HL-60 (cell line): ENCODE measurements around the gene NKX2-1.

Experiments used
- DNase-seq, 2 experiments: peaks; one replicate each; pipeline ENCODE4 v3.0.0-alpha.2; 2010 to 2020; ENCODE audit warnings: low read depth in 1 of 2, low spot score in 1 of 2
- H3K27ac ChIP-seq: fragments of 250-450 bp; sonication (Bioruptor Pico); replicated peaks from 2 replicates; pipeline ENCODE4 v1.5.1; 2020; ENCODE audit warnings: mild to moderate bottlenecking, moderate library complexity
- H3K27me3 ChIP-seq: fragments of 250-450 bp; sonication (Bioruptor Pico); 2 replicates; pipeline ENCODE4 v1.5.1; 2021; ENCODE audit warnings: mild to moderate bottlenecking, moderate library complexity; ENCODE audit not compliant: insufficient read depth, poor library complexity, severe bottlenecking
- H3K4me3 ChIP-seq: replicated peaks from 2 replicates; pipeline ENCODE4 v1.5.1; 2011; ENCODE audit warnings: mild to moderate bottlenecking, control low read depth, low read length; ENCODE audit not compliant: insufficient read depth
- GABPA ChIP-seq: IDR thresholded peaks from 2 replicates; pipeline ENCODE4 v1.6.1; 2012; ENCODE audit warnings: low read depth
- POLR2AphosphoS5 ChIP-seq: IDR thresholded peaks from 2 replicates; pipeline ENCODE4 v1.6.1; 2012; ENCODE audit warnings: low read depth
- SPI1 ChIP-seq: IDR thresholded peaks from 2 replicates; pipeline ENCODE4 v1.6.1; 2012; ENCODE audit warnings: low read depth, mild to moderate bottlenecking, borderline replicate concordance
- TF ChIP-seq, protein P1 (sequence below): IDR thresholded peaks from one replicate; pipeline ENCODE4 v1.5.1; 2011; ENCODE audit warnings: low read length, control low read depth, inconsistent platforms; ENCODE audit not compliant: insufficient read depth
- TF ChIP-seq, protein P2 (sequence below): IDR thresholded peaks from 2 replicates; pipeline ENCODE4 v1.6.1; 2012; ENCODE audit warnings: low read depth; ENCODE audit not compliant: insufficient replicate concordance

Gene NKX2-1

DNA sequence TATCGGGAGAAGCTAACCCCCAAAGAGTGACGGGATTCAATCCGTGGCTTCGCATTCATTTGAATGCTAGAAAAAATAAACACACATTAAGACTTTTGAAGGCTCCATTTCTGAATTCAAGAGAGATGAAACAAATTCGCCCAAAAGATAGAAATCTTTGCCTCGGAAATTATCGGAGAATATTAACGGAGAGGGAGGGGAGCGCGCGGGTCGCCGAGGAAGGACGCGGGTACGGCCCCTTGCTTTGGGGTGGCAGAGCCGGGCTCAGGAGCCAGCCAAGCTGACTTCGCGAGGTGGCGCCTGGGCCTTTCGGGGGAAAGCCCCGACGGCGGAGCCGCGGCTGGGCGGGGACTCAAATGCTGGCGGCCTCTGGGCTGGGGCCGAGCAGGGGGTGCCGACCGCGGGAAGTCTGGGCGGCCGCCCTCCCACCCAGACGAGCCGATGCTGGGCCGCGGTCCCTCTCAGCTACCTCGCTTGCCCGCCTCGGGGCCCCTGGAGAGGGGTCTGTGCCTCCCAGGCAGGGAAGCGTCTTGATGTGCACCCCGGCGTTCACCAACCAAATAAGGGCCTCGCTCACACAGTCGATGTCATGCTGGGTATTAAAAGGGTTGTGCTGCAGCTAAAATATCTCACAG lies 14.7 kb downstream of the NKX2-1 start:
- no peak overlapping the region for H3K4me3 ChIP-seq
- no peak for DNase-seq
- H3K27me3 ChIP-seq = peaks cover 79% of the 10 kb centered on the region
- TF ChIP-seq SPI1 (no peak), GABPA (no peak), POLR2AphosphoS5 (no peak)
- TF ChIP-seq, protein P1, sequence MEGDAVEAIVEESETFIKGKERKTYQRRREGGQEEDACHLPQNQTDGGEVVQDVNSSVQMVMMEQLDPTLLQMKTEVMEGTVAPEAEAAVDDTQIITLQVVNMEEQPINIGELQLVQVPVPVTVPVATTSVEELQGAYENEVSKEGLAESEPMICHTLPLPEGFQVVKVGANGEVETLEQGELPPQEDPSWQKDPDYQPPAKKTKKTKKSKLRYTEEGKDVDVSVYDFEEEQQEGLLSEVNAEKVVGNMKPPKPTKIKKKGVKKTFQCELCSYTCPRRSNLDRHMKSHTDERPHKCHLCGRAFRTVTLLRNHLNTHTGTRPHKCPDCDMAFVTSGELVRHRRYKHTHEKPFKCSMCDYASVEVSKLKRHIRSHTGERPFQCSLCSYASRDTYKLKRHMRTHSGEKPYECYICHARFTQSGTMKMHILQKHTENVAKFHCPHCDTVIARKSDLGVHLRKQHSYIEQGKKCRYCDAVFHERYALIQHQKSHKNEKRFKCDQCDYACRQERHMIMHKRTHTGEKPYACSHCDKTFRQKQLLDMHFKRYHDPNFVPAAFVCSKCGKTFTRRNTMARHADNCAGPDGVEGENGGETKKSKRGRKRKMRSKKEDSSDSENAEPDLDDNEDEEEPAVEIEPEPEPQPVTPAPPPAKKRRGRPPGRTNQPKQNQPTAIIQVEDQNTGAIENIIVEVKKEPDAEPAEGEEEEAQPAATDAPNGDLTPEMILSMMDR = no peak
- TF ChIP-seq, protein P2, sequence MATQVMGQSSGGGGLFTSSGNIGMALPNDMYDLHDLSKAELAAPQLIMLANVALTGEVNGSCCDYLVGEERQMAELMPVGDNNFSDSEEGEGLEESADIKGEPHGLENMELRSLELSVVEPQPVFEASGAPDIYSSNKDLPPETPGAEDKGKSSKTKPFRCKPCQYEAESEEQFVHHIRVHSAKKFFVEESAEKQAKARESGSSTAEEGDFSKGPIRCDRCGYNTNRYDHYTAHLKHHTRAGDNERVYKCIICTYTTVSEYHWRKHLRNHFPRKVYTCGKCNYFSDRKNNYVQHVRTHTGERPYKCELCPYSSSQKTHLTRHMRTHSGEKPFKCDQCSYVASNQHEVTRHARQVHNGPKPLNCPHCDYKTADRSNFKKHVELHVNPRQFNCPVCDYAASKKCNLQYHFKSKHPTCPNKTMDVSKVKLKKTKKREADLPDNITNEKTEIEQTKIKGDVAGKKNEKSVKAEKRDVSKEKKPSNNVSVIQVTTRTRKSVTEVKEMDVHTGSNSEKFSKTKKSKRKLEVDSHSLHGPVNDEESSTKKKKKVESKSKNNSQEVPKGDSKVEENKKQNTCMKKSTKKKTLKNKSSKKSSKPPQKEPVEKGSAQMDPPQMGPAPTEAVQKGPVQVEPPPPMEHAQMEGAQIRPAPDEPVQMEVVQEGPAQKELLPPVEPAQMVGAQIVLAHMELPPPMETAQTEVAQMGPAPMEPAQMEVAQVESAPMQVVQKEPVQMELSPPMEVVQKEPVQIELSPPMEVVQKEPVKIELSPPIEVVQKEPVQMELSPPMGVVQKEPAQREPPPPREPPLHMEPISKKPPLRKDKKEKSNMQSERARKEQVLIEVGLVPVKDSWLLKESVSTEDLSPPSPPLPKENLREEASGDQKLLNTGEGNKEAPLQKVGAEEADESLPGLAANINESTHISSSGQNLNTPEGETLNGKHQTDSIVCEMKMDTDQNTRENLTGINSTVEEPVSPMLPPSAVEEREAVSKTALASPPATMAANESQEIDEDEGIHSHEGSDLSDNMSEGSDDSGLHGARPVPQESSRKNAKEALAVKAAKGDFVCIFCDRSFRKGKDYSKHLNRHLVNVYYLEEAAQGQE = no peak
- no peak overlapping the region for H3K27ac ChIP-seq

DNA sequence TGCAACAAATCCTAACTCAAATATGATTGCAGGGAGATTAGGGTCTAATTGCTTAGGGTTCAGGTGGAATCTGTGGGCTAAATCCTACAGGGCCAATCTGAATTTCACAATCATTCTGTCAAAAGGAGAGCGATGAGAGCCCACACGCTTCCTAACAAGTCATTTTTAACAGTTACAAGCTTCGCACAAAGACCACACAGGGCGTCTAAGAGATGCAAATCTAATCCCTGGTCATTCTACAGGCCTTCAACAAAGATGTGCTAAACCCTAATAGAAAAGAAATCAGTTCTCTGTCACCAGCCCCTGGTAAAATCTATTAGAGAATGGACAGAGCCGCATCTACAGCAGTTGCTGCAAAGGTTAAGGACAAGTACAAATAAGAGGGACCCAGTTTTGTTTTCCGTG lies 15.3 kb downstream of the NKX2-1 start:
- TF ChIP-seq, protein P1 = no peak
- TF ChIP-seq POLR2AphosphoS5 (no peak), SPI1 (no peak), GABPA (no peak)
- TF ChIP-seq, protein P2 = no peak
- Histone ChIP-seq H3K27me3 (peaks cover 78% of the 10 kb centered on the region), H3K4me3 (no peak overlapping the region), H3K27ac (no peak overlapping the region)
- DNase-seq = no peak

DNA sequence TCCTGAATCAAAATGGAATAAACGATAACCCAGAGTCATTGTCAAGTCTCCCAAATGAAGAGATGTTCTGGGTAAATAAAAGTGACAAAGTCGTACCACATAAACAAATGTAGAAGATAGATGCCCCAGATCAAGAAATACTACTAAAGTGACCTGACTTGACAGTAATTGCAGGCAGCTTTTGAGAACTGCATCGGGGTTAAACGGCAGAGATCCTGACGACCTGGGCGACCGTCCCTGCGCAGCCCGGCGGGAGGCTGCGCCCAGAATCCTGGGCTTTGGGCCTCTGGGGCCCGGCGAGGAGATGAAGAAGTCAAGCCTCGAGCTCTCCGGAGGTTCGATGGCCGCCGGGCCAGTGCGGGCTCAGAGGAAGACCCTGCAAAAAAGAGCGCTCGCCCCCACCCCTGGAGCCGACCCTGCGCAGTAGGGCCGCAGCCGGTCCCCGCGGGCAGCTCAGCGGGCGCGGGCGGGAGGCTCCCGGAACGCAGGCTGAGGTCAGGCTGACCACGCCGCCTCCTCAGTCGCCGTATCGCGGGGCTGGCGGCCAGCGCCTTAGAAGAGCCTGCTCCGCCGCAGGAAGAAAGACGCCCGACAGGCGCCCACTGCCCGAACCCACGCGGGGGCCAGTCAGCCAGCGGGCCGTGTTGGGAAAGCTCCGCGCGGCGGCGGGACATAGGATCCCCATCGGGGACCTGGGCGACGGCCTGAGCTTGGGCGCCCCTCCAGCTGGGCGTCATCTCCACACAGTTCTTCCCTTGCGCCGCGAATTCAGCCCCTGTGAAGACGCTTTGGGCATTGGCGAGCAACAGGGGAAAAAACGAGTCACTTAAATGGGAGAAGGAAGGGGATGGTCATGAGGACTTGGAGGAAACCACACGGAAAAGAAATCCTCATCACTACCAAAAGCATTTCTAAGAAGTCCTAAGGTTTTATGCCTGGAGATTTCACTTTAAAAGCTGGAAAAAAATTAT lies 16.0 kb downstream of the NKX2-1 start:
- Histone ChIP-seq H3K4me3 (no peak overlapping the region), H3K27me3 (peaks cover 72% of the 10 kb centered on the region), H3K27ac (no peak overlapping the region)
- DNase-seq = no peak
- TF ChIP-seq SPI1 (no peak), GABPA (no peak), POLR2AphosphoS5 (no peak)
- TF ChIP-seq, protein P1 = no peak
- TF ChIP-seq, protein P2 = no peak
